HepG2 (cell line): ENCODE results near the gene ACP2. TPM values are rescaled to one million over a fixed set of nuclear protein-coding genes. Genes with fewer than 3 reads are reported as not detected.

Experiments
- ATAC-seq: fragments of 200-7000 bp; cut with Tn5 transposase; 3 replicates; pipeline ENCODE4 v1.9.1; 2020; ENCODE audit warnings: mild to moderate bottlenecking, moderate library complexity
- BruUV-seq: library from RNA; stranded (reverse); fragments of 400-500 nt; replicated peaks from 2 replicates; lab custom pipeline; 2021; lab: Mats Ljungman, UMichigan
- CTCF ChIA-PET: fragments of 300-600 bp; formaldehyde crosslinking; extraction: SDS; loops from one replicate; lab custom pipeline; 2021; ENCODE audit warnings: low total read pairs, inconsistent platforms, low intra/inter-chr PET ratio; lab: Yijun Ruan, JAX
- POLR2A ChIA-PET: fragments of 350-600 bp; sonication (Branson Sonifier 250); formaldehyde crosslinking; loops from one replicate; lab custom pipeline; 2020; ENCODE audit warnings: antibody characterized with exemption, inconsistent platforms; lab: Yijun Ruan, JAX
- DNase-seq: peaks from one replicate; pipeline ENCODE4 v3.0.0-alpha.2; 2015; ENCODE audit warnings: low spot score
- FAIRE-seq: peaks from 3 replicates; lab custom pipeline; 2011; peaks lifted over from hg19 to GRCh38; lab: Jason Lieb, UNC
- H2AFZ ChIP-seq: one replicate; pipeline ENCODE4 v1.6.1; 2011; ENCODE audit warnings: low read length, inconsistent platforms
- H3K27ac ChIP-seq: fragments of 300-600 bp; 3 replicates; pipeline ENCODE4 v1.8.0; 2011; ENCODE audit warnings: mixed run types, mild to moderate bottlenecking, mixed read lengths, low read length, inconsistent platforms; ENCODE audit not compliant: insufficient read depth; ENCODE audit errors: extremely low read length
- H3K27me3 ChIP-seq, 2 experiments: fragments of 200-600 bp in 1 of 2; 2 replicates in 1 of 2; 3 replicates in 1 of 2; pipeline versions ENCODE4 v1.6.0 to v1.8.0; 2011; ENCODE audit warnings: low read length in 2 of 2, mild to moderate bottlenecking in 2 of 2, moderate library complexity in 2 of 2, inconsistent platforms in 1 of 2; ENCODE audit not compliant: insufficient read depth in 2 of 2, control insufficient read depth in 1 of 2
- H3K36me3 ChIP-seq, 2 experiments: fragments of 200-600 bp in 1 of 2; replicated peaks in 1 of 2; 2 replicates in 1 of 2; 3 replicates in 1 of 2; pipeline versions ENCODE4 v1.5.1 to v1.8.0; 2011; ENCODE audit warnings: low read length in 2 of 2, inconsistent platforms in 1 of 2; ENCODE audit not compliant: insufficient read depth in 2 of 2, control insufficient read depth in 1 of 2
- H3K4me1 ChIP-seq: 2 replicates; pipeline ENCODE4 v1.5.1; 2012; ENCODE audit warnings: low read length, inconsistent platforms; ENCODE audit not compliant: insufficient read depth
- H3K4me2 ChIP-seq: 2 replicates; pipeline ENCODE4 v1.6.0; 2011; ENCODE audit warnings: low read depth, low read length, inconsistent platforms
- H3K4me3 ChIP-seq, 3 experiments: fragments of 200-600 bp in 1 of 3; sonication (generic), shearing (Covaris generic) in 1 of 3; replicated peaks in 1 of 3; 2 replicates each; pipeline ENCODE4 v1.5.1; 2011 to 2016; ENCODE audit warnings: low read length in 3 of 3, inconsistent platforms in 2 of 3, low read depth in 2 of 3, mild to moderate bottlenecking in 2 of 3, control low read depth in 1 of 3, mixed read lengths in 1 of 3; ENCODE audit not compliant: insufficient read depth in 1 of 3
- H3K79me2 ChIP-seq: one replicate; pipeline ENCODE4 v1.6.1; 2011; ENCODE audit warnings: low read length, inconsistent platforms; ENCODE audit not compliant: insufficient read depth
- H3K9ac ChIP-seq: 2 replicates; pipeline ENCODE4 v1.6.0; 2011; ENCODE audit warnings: mild to moderate bottlenecking, low read depth, low read length, inconsistent platforms; ENCODE audit not compliant: insufficient read depth
- H3K9me3 ChIP-seq: 2 replicates; pipeline ENCODE4 v1.5.1; 2012; ENCODE audit warnings: mild to moderate bottlenecking, low read length
- H4K20me1 ChIP-seq: 2 replicates; pipeline ENCODE4 v1.6.0; 2011; ENCODE audit warnings: inconsistent platforms, mild to moderate bottlenecking, low read length, moderate library complexity; ENCODE audit not compliant: insufficient read depth
- AGO2 ChIP-seq: fragments of 200-400 bp; formaldehyde crosslinking; optimal IDR thresholded peaks from 2 replicates; pipeline ENCODE3; 2017; ENCODE audit warnings: mild to moderate bottlenecking, low read depth, low read length, moderate library complexity
- PRPF4 ChIP-seq: fragments of 200-400 bp; formaldehyde crosslinking; IDR thresholded peaks from 2 replicates; pipeline ENCODE4 v1.6.1; 2016; ENCODE audit warnings: low read length, low read depth; ENCODE audit not compliant: poor library complexity, severe bottlenecking
- RBFOX2 ChIP-seq: fragments of 200-400 bp; formaldehyde crosslinking; IDR thresholded peaks from 2 replicates; pipeline ENCODE4 v1.6.1; 2017; ENCODE audit warnings: low read depth, mild to moderate bottlenecking, low read length
- RXRA ChIP-seq: sonication (generic); formaldehyde crosslinking; IDR thresholded peaks from 2 replicates; pipeline ENCODE4 v1.5.1; 2020; ENCODE audit warnings: missing genetic modification reagents
- RXRB ChIP-seq: IDR thresholded peaks from 2 replicates; pipeline ENCODE4 v1.6.1; 2016; ENCODE audit warnings: borderline replicate concordance, missing genetic modification reagents, missing compliant biosample characterization
- SIN3B ChIP-seq: fragments of 150-350 bp; IDR thresholded peaks from 2 replicates; pipeline ENCODE4 v1.6.1; 2014; ENCODE audit warnings: low read length
- SMAD3 ChIP-seq: sonication (generic); formaldehyde crosslinking; IDR thresholded peaks from 2 replicates; pipeline ENCODE4 v1.4.0; 2020; ENCODE audit warnings: missing genetic modification reagents
- ZC3H4 ChIP-seq: sonication (generic); formaldehyde crosslinking; IDR thresholded peaks from 2 replicates; pipeline ENCODE4 v1.4.0; 2020; ENCODE audit warnings: missing genetic modification reagents, borderline replicate concordance
- ZFX ChIP-seq: sonication (generic); formaldehyde crosslinking; IDR thresholded peaks from 2 replicates; pipeline ENCODE4 v1.4.0; 2020; ENCODE audit warnings: mild to moderate bottlenecking, low read depth, missing genetic modification reagents, moderate library complexity
- ZNF460 ChIP-seq: sonication (generic); formaldehyde crosslinking; IDR thresholded peaks from 2 replicates; pipeline ENCODE4 v1.5.1; 2020; ENCODE audit warnings: missing genetic modification reagents, mild to moderate bottlenecking, borderline replicate concordance
- ZNF678 ChIP-seq: sonication (generic); formaldehyde crosslinking; IDR thresholded peaks from 2 replicates; pipeline ENCODE4 v1.4.0; 2020; ENCODE audit warnings: mild to moderate bottlenecking, missing genetic modification reagents
- ZNF841 ChIP-seq: sonication (generic); formaldehyde crosslinking; IDR thresholded peaks from 2 replicates; pipeline ENCODE4 v1.8.1; 2023; ENCODE audit warnings: missing genetic modification reagents, borderline replicate concordance
- WGBS: methylation state at CpG from one replicate; pipeline ENCODE4 v1.1.6; 2017; ENCODE audit warnings: low lambda C conversion rate; 5-methylcytosine and 5-hydroxymethylcytosine counted together
- in situ Hi-C: cut with HindIII; loops from 2 replicates; pipeline ENCODE4 v1.10.0; 2017; ENCODE audit warnings: low pct_unique_long_range_greater_than_20kb; ENCODE audit not compliant: extremely low pct_ligation_motif_present
- intact Hi-C: fragments of 100-400 bp; cut with micrococcal nuclease; formaldehyde crosslinking; loops from one replicate; pipeline ENCODE4 v1.10.0; 2022; ENCODE audit not compliant: unreplicated experiment
- polyA plus RNA-seq, 8 experiments: library from polyadenylated mRNA; depleted of rRNA in 3 of 8; stranded (reverse) in 7 of 8; unstranded in 1 of 8; fragments of >200 nt; fragmentation: Illumina TruSeq in 4 of 8; extraction: Trizol in 4 of 8; gene quantifications; 2 replicates each; pipeline versions ENCODE4 v1.2.1 to v1.2.3, GENCODE V29; 2011 to 2016; ENCODE audit warnings: low read depth in 4 of 8, missing spikeins in 1 of 8, mixed read lengths in 1 of 8; ENCODE audit not compliant: insufficient read depth in 1 of 8
- total RNA-seq, 5 experiments: library from RNA; depleted of rRNA; stranded (reverse); fragments of >200 nt; fragmentation: Illumina TruSeq; extraction: Trizol; gene quantifications; 2 replicates each; pipeline ENCODE4 v1.2.3, GENCODE V29; 2016; ENCODE audit warnings: low read depth in 1 of 5
- TF ChIP-seq, protein P1 (sequence below): sonication (generic); formaldehyde crosslinking; IDR thresholded peaks from 2 replicates; pipeline ENCODE4 v1.5.1; 2020; ENCODE audit warnings: missing genetic modification reagents, mild to moderate bottlenecking, borderline replicate concordance
- TF ChIP-seq, protein P2 (sequence below): sonication (generic); formaldehyde crosslinking; IDR thresholded peaks from 2 replicates; pipeline ENCODE4 v1.5.0; 2020; ENCODE audit warnings: missing genetic modification reagents
- TF ChIP-seq, protein P3 (sequence below): sonication (generic); formaldehyde crosslinking; IDR thresholded peaks from 2 replicates; pipeline ENCODE4 v1.4.0; 2020; ENCODE audit warnings: missing genetic modification reagents, mild to moderate bottlenecking, borderline replicate concordance

The ACP2 gene
- total and polyA plus RNA-seq, 2 of the 13 experiments (the other 11 are each of a cell fraction or from before 2014, with no cell fraction given), result 17.7 to 20.2 TPM

DNA sequence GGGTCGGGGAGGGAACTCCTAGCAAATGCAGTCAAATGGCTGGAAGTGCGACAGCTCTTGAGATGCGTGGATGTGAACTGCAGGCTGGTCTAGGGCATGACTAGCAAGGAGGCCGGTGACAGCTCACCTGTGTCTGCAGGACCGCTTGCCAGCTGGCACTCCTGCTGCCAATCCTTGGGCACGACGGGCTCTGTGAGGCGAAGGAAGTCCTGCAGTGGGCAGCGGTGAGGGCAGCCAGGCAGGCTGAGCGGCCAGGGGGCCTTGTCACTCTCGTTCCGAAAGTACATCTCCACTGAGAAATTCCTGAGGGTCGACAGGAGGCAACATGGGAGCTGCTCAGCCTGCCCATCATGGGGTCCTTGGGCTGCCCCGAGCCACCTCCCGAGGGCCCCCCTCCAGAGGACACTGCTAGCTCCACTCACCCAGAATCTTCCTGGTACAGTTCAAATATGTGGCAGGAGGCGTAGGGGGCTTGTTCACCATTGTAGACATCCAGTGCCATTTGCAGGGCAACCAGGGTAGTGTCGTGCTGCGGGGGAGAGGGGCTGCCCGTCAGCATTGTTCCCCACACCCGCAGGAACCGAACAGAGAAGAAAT, 5.9 kb downstream of the ACP2 start:
- Histone ChIP-seq H3K27ac (no peak overlapping the region), H3K36me3 (peaks cover 22 to 49% of the 10 kb centered on the region in 2 experiments; a peak in 4 of 5 replicates), H4K20me1 (no peaks in the 10 kb centered on the region), H3K9ac (no peak overlapping the region), H3K79me2 (peaks cover 4% of the 10 kb centered on the region), H3K9me3 (no peaks in the 10 kb centered on the region), H3K4me1 (peaks cover 35% of the 10 kb centered on the region), H3K27me3 (no peaks in the 10 kb centered on the region), H2AFZ (no peak overlapping the region), H3K4me3 (no peak overlapping the region), H3K4me2 (no peak overlapping the region)
- no TSS peak for BruUV-seq
- no peak for DNase-seq
- intact Hi-C loops (no loop called here), in situ Hi-C loops (no loop called here)
- ChIA-PET CTCF (interaction anchor here (0.7 kb wide), 1 partner anchor 17 kb away, joined by 3 read pairs; no protein-coding TSS in a partner anchor), POLR2A (interaction anchor here (1.3 to 2.8 kb wide), 4 partner anchors 17 to 65 kb away, joined by 3 to 8 read pairs (median 6); partner anchors contain the start of gene DDB2)
- peak; percentile 3; the same call in 1 of the 3 replicates for ATAC-seq
- no peak for FAIRE-seq
- 96% methylated on average over 11 of the region's 21 CpGs for WGBS
- TF ChIP-seq, protein P1, sequence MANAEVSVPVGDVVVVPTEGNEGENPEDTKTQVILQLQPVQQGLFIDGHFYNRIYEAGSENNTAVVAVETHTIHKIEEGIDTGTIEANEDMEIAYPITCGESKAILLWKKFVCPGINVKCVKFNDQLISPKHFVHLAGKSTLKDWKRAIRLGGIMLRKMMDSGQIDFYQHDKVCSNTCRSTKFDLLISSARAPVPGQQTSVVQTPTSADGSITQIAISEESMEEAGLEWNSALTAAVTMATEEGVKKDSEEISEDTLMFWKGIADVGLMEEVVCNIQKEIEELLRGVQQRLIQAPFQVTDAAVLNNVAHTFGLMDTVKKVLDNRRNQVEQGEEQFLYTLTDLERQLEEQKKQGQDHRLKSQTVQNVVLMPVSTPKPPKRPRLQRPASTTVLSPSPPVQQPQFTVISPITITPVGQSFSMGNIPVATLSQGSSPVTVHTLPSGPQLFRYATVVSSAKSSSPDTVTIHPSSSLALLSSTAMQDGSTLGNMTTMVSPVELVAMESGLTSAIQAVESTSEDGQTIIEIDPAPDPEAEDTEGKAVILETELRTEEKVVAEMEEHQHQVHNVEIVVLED (CRISPR knock-in tag), result no peak
- TF ChIP-seq SIN3B (no peak), SMAD3 (CRISPR knock-in tag) (no peak), ZNF460 (CRISPR knock-in tag) (no peak), ZC3H4 (CRISPR knock-in tag) (no peak), PRPF4 (no peak), RBFOX2 (peak; percentile 59; the same call in 1 of the 2 replicates), ZNF678 (CRISPR knock-in tag) (no peak), ZNF841 (CRISPR knock-in tag) (no peak), AGO2 (peak; percentile 94), RXRB (CRISPR knock-in tag) (no peak), ZFX (CRISPR knock-in tag) (no peak), RXRA (CRISPR knock-in tag) (no peak)
- TF ChIP-seq, protein P2, sequence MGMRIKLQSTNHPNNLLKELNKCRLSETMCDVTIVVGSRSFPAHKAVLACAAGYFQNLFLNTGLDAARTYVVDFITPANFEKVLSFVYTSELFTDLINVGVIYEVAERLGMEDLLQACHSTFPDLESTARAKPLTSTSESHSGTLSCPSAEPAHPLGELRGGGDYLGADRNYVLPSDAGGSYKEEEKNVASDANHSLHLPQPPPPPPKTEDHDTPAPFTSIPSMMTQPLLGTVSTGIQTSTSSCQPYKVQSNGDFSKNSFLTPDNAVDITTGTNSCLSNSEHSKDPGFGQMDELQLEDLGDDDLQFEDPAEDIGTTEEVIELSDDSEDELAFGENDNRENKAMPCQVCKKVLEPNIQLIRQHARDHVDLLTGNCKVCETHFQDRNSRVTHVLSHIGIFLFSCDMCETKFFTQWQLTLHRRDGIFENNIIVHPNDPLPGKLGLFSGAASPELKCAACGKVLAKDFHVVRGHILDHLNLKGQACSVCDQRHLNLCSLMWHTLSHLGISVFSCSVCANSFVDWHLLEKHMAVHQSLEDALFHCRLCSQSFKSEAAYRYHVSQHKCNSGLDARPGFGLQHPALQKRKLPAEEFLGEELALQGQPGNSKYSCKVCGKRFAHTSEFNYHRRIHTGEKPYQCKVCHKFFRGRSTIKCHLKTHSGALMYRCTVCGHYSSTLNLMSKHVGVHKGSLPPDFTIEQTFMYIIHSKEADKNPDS (CRISPR knock-in tag), result no peak
- TF ChIP-seq, protein P3, sequence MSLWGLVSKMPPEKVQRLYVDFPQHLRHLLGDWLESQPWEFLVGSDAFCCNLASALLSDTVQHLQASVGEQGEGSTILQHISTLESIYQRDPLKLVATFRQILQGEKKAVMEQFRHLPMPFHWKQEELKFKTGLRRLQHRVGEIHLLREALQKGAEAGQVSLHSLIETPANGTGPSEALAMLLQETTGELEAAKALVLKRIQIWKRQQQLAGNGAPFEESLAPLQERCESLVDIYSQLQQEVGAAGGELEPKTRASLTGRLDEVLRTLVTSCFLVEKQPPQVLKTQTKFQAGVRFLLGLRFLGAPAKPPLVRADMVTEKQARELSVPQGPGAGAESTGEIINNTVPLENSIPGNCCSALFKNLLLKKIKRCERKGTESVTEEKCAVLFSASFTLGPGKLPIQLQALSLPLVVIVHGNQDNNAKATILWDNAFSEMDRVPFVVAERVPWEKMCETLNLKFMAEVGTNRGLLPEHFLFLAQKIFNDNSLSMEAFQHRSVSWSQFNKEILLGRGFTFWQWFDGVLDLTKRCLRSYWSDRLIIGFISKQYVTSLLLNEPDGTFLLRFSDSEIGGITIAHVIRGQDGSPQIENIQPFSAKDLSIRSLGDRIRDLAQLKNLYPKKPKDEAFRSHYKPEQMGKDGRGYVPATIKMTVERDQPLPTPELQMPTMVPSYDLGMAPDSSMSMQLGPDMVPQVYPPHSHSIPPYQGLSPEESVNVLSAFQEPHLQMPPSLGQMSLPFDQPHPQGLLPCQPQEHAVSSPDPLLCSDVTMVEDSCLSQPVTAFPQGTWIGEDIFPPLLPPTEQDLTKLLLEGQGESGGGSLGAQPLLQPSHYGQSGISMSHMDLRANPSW (CRISPR knock-in tag), result no peak
